Hematopoietic multipotent progenitor cell treated with erythropoietin and hydrocortisone succinate and interleukin-3 and kit ligand, for 15 days (in vitro differentiated cells): ENCODE results near the gene ATP6V1E1.
"Not testable (repeated sequence)": the region's sequence is repeated elsewhere in the genome, so short reads cannot be mapped to it uniquely, and the experiment has no call there.

Experiments
- DNase-seq: peaks from one replicate; pipeline ENCODE4 v3.0.0-alpha.2; 2015; ENCODE audit warnings: low spot score

The ATP6V1E1 gene

DNA sequence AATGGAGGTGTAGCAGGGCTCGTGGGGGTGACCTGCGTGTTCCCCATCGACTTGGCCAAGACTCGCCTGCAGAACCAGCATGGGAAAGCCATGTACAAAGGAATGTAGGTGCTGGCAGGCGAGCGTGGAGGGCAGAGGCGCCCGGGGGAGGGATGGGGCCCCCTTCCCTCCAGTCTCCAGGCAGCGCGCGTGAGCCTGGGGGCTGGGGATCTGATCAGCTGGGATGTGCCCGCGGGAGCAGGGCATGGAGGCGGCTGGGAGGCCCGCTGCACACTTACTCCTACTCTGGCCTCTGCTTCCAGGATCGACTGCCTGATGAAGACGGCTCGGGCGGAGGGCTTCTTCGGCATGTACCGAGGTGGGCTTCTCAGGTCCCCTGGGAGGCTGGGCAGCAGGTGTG lies 47.5 kb downstream of the ATP6V1E1 start:
- no peak for DNase-seq

DNA sequence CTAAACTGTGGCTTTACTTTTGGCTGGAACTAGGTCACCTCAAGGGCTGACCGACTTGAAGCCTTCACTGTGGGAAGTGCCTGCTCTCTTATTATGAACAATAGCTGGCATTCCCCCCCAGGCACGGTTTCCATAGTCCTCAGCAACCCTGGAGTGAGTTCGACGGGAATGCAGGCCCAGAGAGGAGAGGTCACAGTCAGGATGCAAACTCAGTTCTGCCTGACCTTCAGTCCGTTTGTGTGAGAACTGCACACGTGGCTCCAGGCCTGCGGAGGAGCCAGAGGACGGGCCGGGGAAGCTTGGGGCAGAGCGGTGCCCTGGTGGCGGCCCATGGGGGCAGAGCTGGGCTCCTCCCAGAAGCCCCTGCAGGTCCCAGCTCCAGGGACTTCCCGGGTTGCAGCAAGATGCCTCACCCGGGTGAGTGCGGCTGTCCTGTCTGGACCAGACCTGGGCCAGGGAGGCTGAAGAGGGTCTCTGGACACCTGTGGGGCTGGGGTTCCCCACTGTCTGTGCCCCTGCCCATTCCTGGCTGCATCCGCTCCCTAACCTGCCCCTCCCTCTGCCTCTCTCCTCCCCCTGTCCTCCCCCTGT lies 48.0 kb downstream of the ATP6V1E1 start:
- DNase-seq: no peak

DNA sequence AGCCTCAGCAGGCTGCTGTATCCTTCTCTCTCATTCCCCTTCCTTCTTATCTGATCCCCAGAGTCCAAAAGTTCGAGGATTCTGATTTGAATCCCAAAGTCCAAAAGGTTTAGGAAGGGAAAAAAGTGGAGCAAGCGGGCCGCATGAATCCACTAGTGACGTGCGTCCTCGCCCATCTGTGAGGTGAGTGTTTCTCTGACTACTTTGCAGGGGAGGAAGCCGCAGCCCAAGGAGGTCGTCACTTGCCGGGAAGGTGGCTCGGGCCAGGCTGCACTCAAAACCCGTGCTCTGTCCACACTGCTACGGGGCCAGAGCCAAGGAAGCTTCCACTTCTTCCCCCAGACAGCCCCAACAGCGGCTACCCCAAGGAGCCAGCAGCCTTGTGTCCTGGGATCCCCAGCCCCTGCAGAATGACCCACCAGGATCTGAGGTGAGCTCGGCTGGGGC lies 49.0 kb downstream of the ATP6V1E1 start:
- no peak for DNase-seq

DNA sequence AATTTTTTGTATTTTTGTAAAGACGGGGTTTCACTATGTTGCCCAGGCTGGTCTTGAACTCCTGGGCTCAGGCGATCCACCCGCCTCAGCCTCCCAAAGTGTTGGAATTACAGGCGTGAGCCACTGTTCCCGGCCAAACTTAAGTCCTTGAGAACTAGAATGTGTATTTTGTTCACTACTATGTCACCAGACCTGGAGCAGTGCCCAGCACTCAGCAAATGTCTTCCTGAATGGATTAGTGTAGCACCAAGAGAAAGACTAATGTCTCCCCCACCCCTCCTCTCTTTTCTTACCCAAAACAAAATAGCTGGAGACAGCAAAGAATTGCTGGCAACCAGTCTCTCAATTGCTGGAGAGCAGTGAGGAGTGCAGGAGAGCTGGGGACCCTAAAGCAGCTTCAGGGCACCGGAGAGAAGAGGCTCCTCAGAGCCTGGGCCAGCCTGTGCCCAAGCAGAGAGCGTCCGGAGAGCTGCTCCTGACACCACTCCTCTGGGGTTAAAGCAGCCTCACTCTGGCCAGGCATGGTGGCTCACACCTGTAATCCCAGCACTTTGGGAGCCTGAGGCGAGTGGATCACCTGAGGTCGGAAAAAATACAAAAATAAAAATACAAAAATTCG lies 50.3 kb downstream of the ATP6V1E1 start:
- no peak for DNase-seq

DNA sequence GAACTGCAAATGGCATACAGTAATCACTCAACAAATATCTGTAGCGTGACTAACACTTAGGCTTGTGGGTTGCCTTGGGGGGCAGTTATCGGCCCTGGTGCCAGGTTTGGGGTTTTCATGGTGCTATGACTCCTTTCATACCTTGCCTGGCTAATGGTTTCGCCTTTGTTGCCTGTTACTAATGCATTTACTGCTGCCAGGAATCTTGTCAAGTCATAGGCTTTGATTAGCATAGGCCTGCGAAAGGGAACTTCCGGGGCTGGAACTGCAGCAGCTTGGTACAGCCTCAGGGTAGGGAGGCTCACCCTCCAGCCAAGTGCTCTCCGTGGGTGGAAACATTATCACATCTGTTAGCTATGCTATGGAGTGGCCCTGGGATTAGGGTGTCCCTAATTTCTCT lies 52.1 kb downstream of the ATP6V1E1 start:
- no peak for DNase-seq

DNA sequence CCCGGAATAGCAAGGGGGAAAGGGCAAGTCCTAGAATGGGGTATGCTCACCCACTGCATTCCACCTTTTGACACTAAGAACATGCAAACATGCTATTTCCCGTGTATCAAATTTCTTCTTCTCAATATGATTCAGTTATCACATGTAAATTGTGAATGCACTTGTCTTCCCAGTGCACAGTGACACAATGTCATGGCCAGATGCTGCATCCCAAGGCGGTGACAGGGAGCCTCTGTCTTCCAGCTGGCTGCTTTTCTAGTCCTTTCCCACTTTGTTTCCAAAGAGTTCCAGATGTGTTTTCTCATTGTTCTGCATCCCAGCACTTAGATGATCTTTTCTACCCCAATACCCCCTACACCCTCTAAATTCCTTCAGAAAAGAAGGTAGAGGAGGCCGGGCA lies 52.9 kb downstream of the ATP6V1E1 start:
- DNase-seq: no peak

DNA sequence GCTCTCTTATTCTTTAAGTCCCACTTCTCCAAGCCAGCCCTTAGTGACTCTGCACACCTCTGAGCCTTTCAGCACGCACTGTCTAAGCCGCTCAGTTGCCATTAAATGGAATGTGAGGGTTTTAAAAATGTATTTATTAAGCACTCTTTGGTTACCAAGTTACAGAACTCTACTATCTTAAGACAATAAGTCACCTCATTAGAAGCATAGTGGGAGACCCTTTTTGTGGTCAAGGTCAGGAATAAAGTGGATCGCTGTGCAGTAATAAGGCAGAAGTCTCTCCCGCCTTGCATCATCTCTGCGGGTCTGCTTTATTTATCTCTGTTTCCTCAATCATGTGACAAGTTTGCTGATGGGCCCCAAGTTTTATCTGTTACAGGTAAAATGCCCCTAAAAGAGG lies 53.4 kb downstream of the ATP6V1E1 start:
- DNase-seq: no peak

DNA sequence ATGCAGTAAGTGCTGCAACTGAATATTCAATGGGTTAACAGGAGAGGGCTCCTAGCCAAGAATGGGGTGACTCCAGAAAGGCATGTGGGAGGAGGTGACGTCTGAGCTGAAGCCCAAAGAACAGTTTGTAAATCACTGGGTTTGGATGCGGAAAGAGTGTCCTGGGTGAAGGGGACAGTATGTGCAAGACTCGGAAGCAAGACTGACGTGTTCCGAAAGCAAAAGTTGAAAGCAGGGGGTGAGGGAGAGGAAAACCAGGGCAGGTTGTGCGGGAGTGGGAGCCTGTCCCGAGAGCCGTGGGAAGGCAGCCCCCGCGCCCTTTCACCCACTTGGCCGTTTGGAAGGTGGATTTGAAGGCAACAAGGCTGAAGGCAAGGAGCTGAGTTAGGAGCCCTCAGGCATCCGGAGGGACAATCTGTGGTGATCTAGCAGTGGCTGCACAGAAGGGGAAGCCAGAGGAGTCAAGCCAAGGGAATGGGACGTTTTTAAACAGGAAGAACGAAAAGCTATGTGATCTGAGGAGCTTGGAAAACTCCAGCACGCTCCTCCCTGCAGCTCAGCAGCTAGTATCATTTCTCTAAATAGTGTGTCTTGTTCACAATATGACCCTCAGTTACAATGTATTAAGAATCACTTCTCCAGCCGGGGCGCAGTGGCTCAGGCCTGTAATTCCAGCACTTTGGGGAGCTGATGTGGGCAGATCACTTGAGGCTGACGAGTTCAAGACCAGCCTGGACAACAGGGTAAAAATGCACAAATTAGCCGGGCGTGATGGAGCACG lies 57.5 kb downstream of the ATP6V1E1 start:
- no peak for DNase-seq

DNA sequence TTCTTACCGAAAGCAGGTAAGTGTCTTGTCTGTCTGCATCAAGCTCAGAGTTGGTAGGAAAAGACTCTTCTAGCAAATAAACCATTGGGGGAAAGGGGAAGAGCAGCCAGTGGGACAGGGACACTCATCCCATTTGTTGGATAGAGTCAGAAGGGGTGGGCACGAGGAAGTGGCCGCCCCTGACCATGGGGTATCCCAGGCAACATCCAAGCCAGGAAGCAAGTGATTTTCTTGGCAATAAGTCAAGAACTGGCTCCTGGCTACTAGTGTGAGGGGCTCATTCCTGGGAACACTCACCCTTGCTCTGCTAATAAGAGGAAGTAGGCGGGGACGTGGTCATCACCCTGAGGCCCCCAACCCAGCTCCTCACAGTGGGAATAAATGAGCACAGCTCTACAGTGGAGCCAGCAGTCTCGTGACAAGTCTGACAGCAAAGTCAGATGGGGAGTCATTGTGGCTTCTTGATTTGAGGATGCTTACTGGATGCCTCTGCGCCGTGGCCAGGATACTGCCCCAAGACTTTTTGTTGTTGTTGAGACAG lies 58.5 kb downstream of the ATP6V1E1 start:
- no peak for DNase-seq

DNA sequence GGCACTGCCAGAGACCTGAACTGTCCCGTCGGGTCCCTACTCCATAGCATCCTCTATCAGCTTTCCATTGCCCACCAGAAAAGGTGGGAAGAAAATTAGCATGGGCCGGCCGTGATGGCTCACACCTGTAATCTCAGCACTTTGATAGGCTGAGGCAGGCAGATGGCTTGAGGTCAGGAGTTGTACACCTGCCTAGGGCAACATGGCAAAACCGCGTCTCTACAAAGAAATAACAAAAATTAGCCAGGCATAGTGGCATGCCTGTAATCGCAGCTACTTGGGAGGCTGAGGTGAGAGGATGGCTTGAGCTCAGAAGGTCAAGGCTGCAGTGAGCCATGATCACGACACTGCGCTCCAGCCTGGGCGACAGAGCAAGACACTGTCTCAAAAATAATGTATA lies 61.8 kb downstream of the ATP6V1E1 start:
- no peak for DNase-seq

DNA sequence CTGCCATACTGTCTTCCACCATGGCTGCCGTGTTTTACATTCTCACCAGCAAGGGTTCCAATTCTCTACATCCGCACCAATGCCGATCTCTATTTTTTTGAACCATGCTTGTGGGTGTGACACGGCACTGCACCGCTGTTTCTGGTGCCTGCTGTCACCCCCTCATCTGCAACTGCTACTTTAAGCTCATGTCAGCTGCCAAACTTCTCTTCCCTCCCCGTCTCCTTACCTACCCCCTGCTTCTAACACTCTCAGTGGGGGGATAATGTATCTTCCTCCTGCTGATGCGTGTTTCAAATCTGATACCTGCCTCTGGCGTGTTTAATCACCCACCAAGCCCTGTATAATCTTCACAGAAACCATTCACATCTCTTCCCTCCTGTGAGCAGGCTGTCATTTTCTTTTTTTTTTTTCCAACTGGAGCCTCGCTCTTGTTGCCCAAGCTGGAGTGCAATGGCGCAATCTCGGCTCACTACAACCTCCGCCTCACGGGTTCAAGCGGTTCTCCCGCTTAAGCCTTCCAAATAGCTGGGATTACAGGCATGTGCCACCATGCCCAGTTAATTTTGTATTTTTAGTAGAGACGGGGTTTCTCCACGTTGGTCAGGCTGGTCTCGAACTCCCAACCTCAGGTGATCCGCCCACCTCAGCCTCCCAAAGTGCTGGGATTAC lies 62.4 kb downstream of the ATP6V1E1 start:
- not testable (repeated sequence) for DNase-seq

DNA sequence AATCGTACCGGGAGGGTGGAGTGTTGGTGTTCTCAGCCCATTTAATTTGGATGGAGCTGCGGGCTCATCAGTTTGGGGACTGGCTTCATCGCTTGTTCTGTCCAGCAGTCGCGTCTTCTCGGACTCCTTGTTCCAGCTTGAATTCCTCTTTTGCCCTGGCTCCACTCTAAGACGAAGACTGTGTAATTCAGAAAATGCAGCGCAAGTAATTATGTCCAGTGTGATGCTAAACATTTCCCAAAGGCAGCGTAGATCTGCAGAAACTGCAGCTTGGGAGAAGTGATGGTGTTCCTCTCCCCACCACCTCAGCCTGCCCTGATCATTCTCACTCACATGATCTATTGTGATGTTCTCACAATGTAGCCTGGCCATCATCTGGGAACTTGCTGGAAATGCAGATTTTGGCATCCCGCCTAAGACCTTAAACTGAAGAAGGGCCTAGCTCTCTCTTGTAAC lies 64.6 kb downstream of the ATP6V1E1 start:
- DNase-seq: no peak

DNA sequence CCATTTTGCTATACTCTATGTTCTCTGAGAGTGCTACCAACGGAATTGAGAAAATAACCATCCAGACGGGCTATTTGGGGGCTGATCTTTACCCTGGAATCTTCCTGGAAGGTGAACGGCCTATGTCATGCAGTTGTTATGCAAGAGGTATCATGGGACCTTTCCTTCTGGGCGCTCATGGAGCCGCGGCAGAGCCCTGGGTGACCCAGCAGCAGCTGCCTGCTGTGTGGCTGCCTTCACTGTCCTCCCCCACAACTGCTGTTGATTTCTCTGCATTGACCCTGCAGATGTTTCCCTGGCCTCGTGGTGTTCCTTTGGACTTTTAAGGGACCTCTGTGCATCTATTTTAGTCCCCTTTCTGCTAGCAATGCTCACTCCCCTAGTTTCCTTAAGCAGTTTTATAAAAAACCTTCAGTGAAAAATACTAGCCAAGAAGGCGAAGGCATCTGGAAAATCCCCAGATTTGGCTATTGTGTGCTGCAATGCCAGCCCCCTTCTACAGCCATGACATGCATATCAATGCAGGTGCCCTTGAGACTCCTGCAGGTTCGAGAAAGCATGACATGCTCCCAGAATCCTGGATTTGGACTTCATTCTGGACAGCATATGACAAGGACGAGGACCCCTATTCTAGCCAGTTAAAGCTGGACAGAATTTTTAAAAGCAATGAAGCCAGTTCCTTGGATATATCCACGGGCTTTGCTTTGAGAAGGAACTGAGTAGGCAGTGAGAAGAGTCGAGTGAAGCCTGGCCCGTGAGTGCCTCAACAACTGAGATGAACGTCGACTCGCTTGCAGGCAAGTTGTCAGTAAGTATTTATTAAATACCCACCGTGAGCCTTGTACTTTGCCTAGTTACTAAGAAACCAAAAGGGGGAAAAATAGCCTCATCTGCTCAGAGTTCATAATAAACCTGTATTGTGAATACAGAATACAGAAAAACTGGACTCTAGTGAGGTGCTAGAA lies 65.4 kb downstream of the ATP6V1E1 start, which contains the start of gene SLC25A18:
Gene SLC25A18 (plus strand): TSS at position 593 of the 965 bp plus-strand sequence. CDS start 16,447 bp downstream, outside the sequence.
- DNase-seq: no peak

DNA sequence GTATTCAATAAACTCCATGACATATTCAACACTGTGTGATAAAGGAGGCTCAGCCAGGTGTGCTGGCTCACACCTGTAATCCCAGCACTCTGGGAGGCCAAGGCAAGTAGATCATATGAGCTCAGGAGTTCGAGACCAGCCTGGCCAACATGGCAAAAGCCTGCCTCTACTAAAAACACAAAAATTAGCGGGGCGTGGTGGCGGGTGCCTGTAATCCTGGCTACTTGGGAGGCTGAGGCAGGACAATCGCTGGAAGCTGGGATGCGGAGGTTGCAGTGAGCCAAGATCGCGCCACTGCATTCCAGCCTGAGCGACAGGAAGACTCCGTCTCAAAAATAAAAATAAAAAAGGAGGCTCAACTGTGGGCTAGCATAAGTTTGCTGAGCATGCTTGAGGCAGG lies 69.4 kb downstream of the ATP6V1E1 start:
- no peak for DNase-seq

DNA sequence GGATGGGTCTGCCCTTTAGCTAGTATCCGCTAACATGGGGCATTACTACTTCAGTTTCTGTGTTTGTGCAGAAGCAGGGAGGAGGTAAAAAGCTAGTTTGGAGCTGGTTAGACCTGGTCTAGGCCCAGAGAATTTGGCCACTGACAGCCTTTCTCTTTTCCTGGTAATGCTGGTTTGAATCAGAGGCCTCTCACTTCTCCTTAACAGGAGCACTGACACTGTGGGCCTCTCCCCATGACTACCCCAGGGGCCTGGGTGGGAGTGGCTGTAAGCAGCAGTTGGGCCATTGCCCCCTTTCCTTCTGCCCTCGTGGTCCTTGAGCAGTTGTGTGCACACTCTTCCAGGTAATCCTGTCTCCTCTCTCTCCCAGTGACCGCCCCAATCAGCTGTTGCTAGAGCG lies 73.7 kb downstream of the ATP6V1E1 start:
- no peak for DNase-seq

DNA sequence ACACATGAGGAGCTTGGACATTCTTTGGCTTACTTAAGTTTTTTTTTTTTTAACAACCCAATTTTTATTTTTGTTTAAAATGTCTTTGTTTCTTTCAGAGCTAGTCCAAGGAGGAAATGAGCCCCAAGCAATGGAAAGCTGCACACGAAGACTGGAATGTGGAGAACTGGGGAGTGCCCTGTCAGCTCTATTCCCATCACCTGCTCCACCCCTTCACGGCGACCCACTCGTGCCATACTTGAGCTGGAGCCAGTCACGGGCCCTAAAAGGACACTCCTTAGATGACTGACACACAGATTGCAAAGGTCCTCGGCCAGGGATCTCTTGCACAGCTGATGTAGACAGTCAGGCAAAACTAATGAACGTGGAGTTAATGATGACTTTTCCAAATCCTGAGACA lies 75.8 kb downstream of the ATP6V1E1 start:
- DNase-seq: no peak

DNA sequence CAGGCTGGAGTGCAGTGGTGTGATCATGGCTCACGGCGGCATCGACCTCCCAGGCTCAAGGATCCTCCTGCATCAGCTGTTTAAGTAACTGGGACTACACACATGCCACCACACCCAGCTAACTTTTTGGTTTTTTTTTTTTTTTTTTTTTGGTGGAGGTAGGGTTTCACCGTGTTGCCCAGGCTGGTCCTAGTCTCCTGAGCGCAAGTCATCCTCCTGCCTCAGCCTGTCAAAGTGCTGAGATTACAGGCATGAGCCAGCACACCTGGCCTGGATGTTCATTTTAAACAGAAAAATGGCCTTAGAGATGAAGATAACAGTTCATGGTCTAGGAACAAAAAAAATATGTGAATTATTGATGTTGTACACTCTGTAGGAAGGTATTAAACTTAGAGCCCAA lies 78.9 kb downstream of the ATP6V1E1 start:
- DNase-seq: no peak

DNA sequence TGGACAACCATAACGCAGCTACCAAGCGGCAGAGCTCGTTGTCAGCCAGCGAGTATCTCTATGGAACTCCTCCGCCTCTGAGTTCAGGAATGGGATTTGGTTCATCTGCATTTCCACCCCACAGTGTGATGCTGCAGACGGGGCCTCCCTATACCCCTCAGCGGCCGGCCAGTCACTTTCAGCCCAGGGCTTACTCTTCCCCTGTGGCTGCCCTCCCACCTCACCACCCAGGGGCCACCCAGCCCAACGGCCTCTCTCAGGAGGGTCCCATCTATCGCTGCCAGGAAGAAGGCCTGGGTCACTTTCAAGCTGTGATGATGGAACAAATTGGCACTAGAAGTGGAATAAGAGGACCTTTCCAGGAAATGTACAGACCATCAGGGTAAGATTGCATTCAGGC lies 79.4 kb downstream of the ATP6V1E1 start:
- DNase-seq: no peak

DNA sequence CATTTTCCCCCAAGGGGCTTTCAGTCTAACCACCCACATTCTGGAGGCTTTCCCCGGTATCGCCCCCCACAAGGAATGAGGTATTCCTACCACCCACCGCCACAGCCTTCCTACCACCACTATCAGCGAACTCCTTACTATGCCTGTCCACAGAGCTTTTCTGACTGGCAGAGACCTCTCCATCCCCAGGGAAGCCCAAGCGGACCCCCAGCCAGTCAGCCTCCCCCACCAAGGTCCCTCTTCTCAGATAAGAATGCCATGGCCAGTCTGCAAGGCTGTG lies 79.9 kb downstream of the ATP6V1E1 start:
- DNase-seq: no peak

DNA sequence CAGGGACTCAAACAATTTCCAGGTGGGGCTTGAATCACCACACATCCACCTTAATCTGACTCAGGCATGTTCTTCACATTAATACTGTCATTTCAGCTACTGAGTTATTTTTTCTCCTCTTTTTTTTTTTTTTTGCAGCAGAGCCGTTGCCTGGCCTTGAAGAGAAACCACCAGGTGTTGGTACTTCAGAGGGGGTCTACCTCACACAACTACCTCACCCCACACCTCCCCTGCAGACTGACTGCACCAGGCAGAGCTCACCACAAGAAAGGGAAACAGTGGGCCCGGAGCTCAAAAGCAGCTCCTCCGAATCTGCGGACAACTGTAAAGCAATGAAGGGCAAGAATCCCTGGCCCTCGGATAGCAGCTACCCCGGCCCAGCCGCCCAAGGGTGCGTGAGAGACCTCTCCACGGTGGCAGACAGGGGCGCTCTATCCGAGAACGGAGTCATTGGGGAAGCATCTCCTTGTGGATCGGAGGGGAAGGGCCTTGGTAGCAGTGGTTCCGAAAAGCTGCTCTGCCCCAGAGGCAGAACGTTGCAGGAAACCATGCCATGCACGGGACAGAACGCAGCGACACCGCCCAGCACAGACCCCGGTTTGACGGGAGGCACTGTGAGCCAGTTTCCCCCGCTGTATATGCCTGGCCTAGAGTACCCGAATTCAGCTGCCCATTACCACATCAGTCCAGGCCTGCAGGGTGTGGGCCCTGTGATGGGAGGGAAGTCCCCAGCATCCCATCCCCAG lies 80.4 kb downstream of the ATP6V1E1 start:
- no peak for DNase-seq

DNA sequence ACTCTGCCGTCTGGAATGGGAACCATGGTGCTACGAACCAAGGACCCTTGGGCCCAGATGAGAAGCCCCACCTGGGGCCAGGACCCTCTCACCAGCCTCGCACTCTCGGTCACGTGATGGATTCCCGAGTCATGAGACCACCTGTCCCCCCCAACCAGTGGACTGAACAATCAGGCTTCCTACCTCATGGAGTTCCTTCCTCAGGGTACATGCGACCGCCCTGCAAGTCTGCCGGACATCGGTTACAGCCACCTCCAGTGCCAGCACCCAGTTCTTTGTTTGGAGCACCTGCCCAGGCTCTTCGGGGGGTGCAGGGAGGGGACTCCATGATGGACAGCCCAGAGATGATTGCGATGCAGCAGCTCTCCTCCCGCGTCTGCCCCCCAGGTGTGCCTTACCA lies 86.1 kb downstream of the ATP6V1E1 start:
- no peak for DNase-seq
